HepG2 (cell line): ENCODE data around the gene CIAPIN1. TPM values are rescaled to one million over a fixed set of nuclear protein-coding genes. Genes with fewer than 3 reads are reported as not detected.

Source experiments
- ATAC-seq: fragments of 200-7000 bp; cut with Tn5 transposase; 3 replicates; pipeline ENCODE4 v1.9.1; 2020; ENCODE audit warnings: mild to moderate bottlenecking, moderate library complexity
- BruUV-seq: library from RNA; stranded (reverse); fragments of 400-500 nt; replicated peaks from 2 replicates; lab custom pipeline; 2021; lab: Mats Ljungman, UMichigan
- CTCF ChIA-PET: fragments of 300-600 bp; formaldehyde crosslinking; extraction: SDS; loops from one replicate; lab custom pipeline; 2021; ENCODE audit warnings: low total read pairs, inconsistent platforms, low intra/inter-chr PET ratio; lab: Yijun Ruan, JAX
- POLR2A ChIA-PET: fragments of 350-600 bp; sonication (Branson Sonifier 250); formaldehyde crosslinking; loops from one replicate; lab custom pipeline; 2020; ENCODE audit warnings: antibody characterized with exemption, inconsistent platforms; lab: Yijun Ruan, JAX
- DNase-seq: peaks from one replicate; pipeline ENCODE4 v3.0.0-alpha.2; 2015; ENCODE audit warnings: low spot score
- FAIRE-seq: peaks from 3 replicates; lab custom pipeline; 2011; peaks lifted over from hg19 to GRCh38; lab: Jason Lieb, UNC
- H2AFZ ChIP-seq: one replicate; pipeline ENCODE4 v1.6.1; 2011; ENCODE audit warnings: low read length, inconsistent platforms
- H3K27ac ChIP-seq: fragments of 300-600 bp; 3 replicates; pipeline ENCODE4 v1.8.0; 2011; ENCODE audit warnings: mixed run types, mild to moderate bottlenecking, mixed read lengths, low read length, inconsistent platforms; ENCODE audit not compliant: insufficient read depth; ENCODE audit errors: extremely low read length
- H3K27me3 ChIP-seq, 2 experiments: fragments of 200-600 bp in 1 of 2; 2 replicates in 1 of 2; 3 replicates in 1 of 2; pipeline versions ENCODE4 v1.6.0 to v1.8.0; 2011; ENCODE audit warnings: low read length in 2 of 2, mild to moderate bottlenecking in 2 of 2, moderate library complexity in 2 of 2, inconsistent platforms in 1 of 2; ENCODE audit not compliant: insufficient read depth in 2 of 2, control insufficient read depth in 1 of 2
- H3K36me3 ChIP-seq, 2 experiments: fragments of 200-600 bp in 1 of 2; replicated peaks in 1 of 2; 2 replicates in 1 of 2; 3 replicates in 1 of 2; pipeline versions ENCODE4 v1.5.1 to v1.8.0; 2011; ENCODE audit warnings: low read length in 2 of 2, inconsistent platforms in 1 of 2; ENCODE audit not compliant: insufficient read depth in 2 of 2, control insufficient read depth in 1 of 2
- H3K4me1 ChIP-seq: 2 replicates; pipeline ENCODE4 v1.5.1; 2012; ENCODE audit warnings: low read length, inconsistent platforms; ENCODE audit not compliant: insufficient read depth
- H3K4me2 ChIP-seq: 2 replicates; pipeline ENCODE4 v1.6.0; 2011; ENCODE audit warnings: low read depth, low read length, inconsistent platforms
- H3K4me3 ChIP-seq, 3 experiments: fragments of 200-600 bp in 1 of 3; sonication (generic), shearing (Covaris generic) in 1 of 3; replicated peaks in 1 of 3; 2 replicates each; pipeline ENCODE4 v1.5.1; 2011 to 2016; ENCODE audit warnings: low read length in 3 of 3, inconsistent platforms in 2 of 3, low read depth in 2 of 3, mild to moderate bottlenecking in 2 of 3, control low read depth in 1 of 3, mixed read lengths in 1 of 3; ENCODE audit not compliant: insufficient read depth in 1 of 3
- H3K79me2 ChIP-seq: one replicate; pipeline ENCODE4 v1.6.1; 2011; ENCODE audit warnings: low read length, inconsistent platforms; ENCODE audit not compliant: insufficient read depth
- H3K9ac ChIP-seq: 2 replicates; pipeline ENCODE4 v1.6.0; 2011; ENCODE audit warnings: mild to moderate bottlenecking, low read depth, low read length, inconsistent platforms; ENCODE audit not compliant: insufficient read depth
- H3K9me3 ChIP-seq: 2 replicates; pipeline ENCODE4 v1.5.1; 2012; ENCODE audit warnings: mild to moderate bottlenecking, low read length
- H4K20me1 ChIP-seq: 2 replicates; pipeline ENCODE4 v1.6.0; 2011; ENCODE audit warnings: inconsistent platforms, mild to moderate bottlenecking, low read length, moderate library complexity; ENCODE audit not compliant: insufficient read depth
- DR1 ChIP-seq: sonication (generic); formaldehyde crosslinking; IDR thresholded peaks from 2 replicates; pipeline ENCODE4 v1.8.0; 2021; ENCODE audit warnings: mild to moderate bottlenecking, missing genetic modification reagents, inconsistent platforms
- ESRRA ChIP-seq: sonication (generic); formaldehyde crosslinking; IDR thresholded peaks from 2 replicates; pipeline ENCODE4 v1.5.1; 2020; ENCODE audit warnings: mild to moderate bottlenecking, low read depth, missing genetic modification reagents
- PRMT3 ChIP-seq: sonication (generic); formaldehyde crosslinking; IDR thresholded peaks from 2 replicates; pipeline ENCODE4 v1.8.1; 2022; ENCODE audit warnings: low read depth, mild to moderate bottlenecking, moderate library complexity, missing genetic modification reagents, borderline replicate concordance
- ZNF780A ChIP-seq: sonication (generic); formaldehyde crosslinking; IDR thresholded peaks from 2 replicates; pipeline ENCODE4 v1.8.0; 2022; ENCODE audit warnings: mild to moderate bottlenecking, missing genetic modification reagents, moderate library complexity
- WGBS: methylation state at CpG from one replicate; pipeline ENCODE4 v1.1.6; 2017; ENCODE audit warnings: low lambda C conversion rate; 5-methylcytosine and 5-hydroxymethylcytosine counted together
- in situ Hi-C: cut with HindIII; loops from 2 replicates; pipeline ENCODE4 v1.10.0; 2017; ENCODE audit warnings: low pct_unique_long_range_greater_than_20kb; ENCODE audit not compliant: extremely low pct_ligation_motif_present
- intact Hi-C: fragments of 100-400 bp; cut with micrococcal nuclease; formaldehyde crosslinking; loops from one replicate; pipeline ENCODE4 v1.10.0; 2022; ENCODE audit not compliant: unreplicated experiment
- polyA plus RNA-seq, 8 experiments: library from polyadenylated mRNA; depleted of rRNA in 3 of 8; stranded (reverse) in 7 of 8; unstranded in 1 of 8; fragments of >200 nt; fragmentation: Illumina TruSeq in 4 of 8; extraction: Trizol in 4 of 8; gene quantifications; 2 replicates each; pipeline versions ENCODE4 v1.2.1 to v1.2.3, GENCODE V29; 2011 to 2016; ENCODE audit warnings: low read depth in 4 of 8, missing spikeins in 1 of 8, mixed read lengths in 1 of 8; ENCODE audit not compliant: insufficient read depth in 1 of 8
- total RNA-seq, 5 experiments: library from RNA; depleted of rRNA; stranded (reverse); fragments of >200 nt; fragmentation: Illumina TruSeq; extraction: Trizol; gene quantifications; 2 replicates each; pipeline ENCODE4 v1.2.3, GENCODE V29; 2016; ENCODE audit warnings: low read depth in 1 of 5
- TF ChIP-seq, protein P1 (sequence below): IDR thresholded peaks from 2 replicates; pipeline ENCODE4 v1.6.1; 2018; ENCODE audit warnings: missing genetic modification reagents
- TF ChIP-seq, protein P2 (sequence below): sonication (generic); formaldehyde crosslinking; IDR thresholded peaks from 2 replicates; pipeline ENCODE4 v1.8.1; 2023; ENCODE audit warnings: missing genetic modification reagents, mild to moderate bottlenecking, borderline replicate concordance

Gene CIAPIN1
- total and polyA plus RNA-seq, 2 of the 13 experiments (the other 11 are each of a cell fraction or from before 2014, with no cell fraction given): 69.3 to 89.7 TPM

DNA sequence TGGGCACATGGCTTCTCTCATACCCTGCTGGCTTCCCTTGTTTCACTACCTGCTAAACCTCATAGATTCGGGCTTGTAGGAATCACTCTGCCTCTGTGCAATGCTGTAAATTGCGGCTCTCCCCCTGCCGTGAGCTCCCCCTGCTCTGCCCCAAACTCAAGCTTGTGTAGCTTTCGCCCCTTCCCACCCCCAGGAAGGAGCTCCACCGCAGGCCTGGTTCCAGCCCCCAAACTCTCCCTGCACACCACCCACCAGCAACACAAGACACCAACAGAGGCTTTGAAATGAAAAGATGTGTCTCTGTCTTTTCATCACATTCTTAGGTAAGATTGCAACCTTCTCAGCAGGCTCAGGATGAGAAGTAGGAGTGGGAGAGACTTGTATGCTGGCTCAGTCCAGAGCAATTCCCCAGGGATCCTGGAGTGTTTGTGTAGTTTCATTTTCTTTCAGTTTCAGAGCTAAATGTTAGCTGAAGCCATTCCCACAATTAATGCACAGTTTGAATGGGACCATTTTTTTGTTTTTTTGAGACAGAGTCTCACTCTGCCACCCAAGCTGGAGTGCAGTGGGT is 60.7 kb downstream of the CIAPIN1 start:
- Histone ChIP-seq H3K9ac (no peak overlapping the region), H3K9me3 (no peaks in the 10 kb centered on the region), H3K4me2 (peak overlapping the region; percentile 1; the same call in 1 of the 2 replicates), H3K4me3 (no peak overlapping the region), H2AFZ (no peak overlapping the region), H4K20me1 (no peaks in the 10 kb centered on the region), H3K27me3 (peaks cover 1 to 10% of the 10 kb centered on the region in 2 experiments; a peak in 2 of 5 replicates), H3K27ac (no peak overlapping the region), H3K36me3 (peaks cover 12 to 19% of the 10 kb centered on the region in 2 experiments; a peak in 4 of 5 replicates), H3K79me2 (no peaks in the 10 kb centered on the region), H3K4me1 (peaks cover 56% of the 10 kb centered on the region)
- ChIA-PET POLR2A (interaction anchor here (3.2 to 3.8 kb wide), 2 partner anchors 14 to 31 kb away, joined by 15 to 34 read pairs; partner anchors contain the start of gene CX3CL1), CTCF (no interaction called here)
- DNase-seq: no peak
- no peak for FAIRE-seq
- ATAC-seq: no peak
- no TSS peak for BruUV-seq
- WGBS: 55% methylated on average over 5 of the region's 5 CpGs
- intact Hi-C loops (no loop called here), in situ Hi-C loops (no loop called here)
- TF ChIP-seq, protein P1, sequence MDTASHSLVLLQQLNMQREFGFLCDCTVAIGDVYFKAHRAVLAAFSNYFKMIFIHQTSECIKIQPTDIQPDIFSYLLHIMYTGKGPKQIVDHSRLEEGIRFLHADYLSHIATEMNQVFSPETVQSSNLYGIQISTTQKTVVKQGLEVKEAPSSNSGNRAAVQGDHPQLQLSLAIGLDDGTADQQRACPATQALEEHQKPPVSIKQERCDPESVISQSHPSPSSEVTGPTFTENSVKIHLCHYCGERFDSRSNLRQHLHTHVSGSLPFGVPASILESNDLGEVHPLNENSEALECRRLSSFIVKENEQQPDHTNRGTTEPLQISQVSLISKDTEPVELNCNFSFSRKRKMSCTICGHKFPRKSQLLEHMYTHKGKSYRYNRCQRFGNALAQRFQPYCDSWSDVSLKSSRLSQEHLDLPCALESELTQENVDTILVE: no peak
- no peak for TF ChIP-seq PRMT3 (CRISPR knock-in tag)
- TF ChIP-seq DR1 (CRISPR knock-in tag): no peak
- no peak for TF ChIP-seq ZNF780A (CRISPR knock-in tag)
- TF ChIP-seq, protein P2, sequence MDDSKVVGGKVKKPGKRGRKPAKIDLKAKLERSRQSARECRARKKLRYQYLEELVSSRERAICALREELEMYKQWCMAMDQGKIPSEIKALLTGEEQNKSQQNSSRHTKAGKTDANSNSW (CRISPR knock-in tag): no peak
- TF ChIP-seq ESRRA (CRISPR knock-in tag): no peak
- TF ChIP-seq, all 625 proteins: peak for 0
